Esophagus squamous epithelium (tissue), 5 donors: ENCODE measurements around the gene TNFAIP6. TPM values are rescaled to one million over a fixed set of nuclear protein-coding genes. Genes with fewer than 3 reads are reported as not detected.
A peak's percentile ranks its signal among the peaks of the same experiment; 100 is the strongest.

Source experiments
- DNase-seq: peaks from one replicate; lab custom pipeline; 2025; lab: John Stamatoyannopoulos, UW
- H3K27ac ChIP-seq, 4 donors: fragments of 200-600 bp; sonication (generic); one replicate each; pipeline ENCODE4 v1.5.1; 2016 to 2019; ENCODE audit warnings: mild to moderate bottlenecking in 1 of 4
- H3K27me3 ChIP-seq, 4 donors: fragments of 200-600 bp; sonication (generic); 1 replicate in 3 of 4; 2 replicates in 1 of 4; pipeline versions ENCODE4 v1.5.1 to v1.6.0; 2017 to 2021; ENCODE audit warnings: antibody characterized with exemption in 1 of 4
- H3K36me3 ChIP-seq, 3 donors: fragments of 200-600 bp; sonication (generic); one replicate each; pipeline ENCODE4 v1.5.1; 2016 to 2019
- H3K4me1 ChIP-seq, 3 donors: fragments of 200-600 bp; sonication (generic); one replicate each; pipeline ENCODE4 v1.5.1; 2017 to 2019
- H3K4me3 ChIP-seq, 4 donors: fragments of 200-600 bp; sonication (generic); 1 replicate in 3 of 4; 2 replicates in 1 of 4; pipeline ENCODE4 v1.5.1; 2016 to 2019; ENCODE audit warnings: mild to moderate bottlenecking in 2 of 4, moderate library complexity in 1 of 4
- H3K9me3 ChIP-seq, 3 donors: fragments of 200-600 bp; sonication (generic); one replicate each; pipeline ENCODE4 v1.5.1; 2016 to 2019
- POLR2A ChIP-seq, 4 donors: fragments of 450-650 bp; IDR thresholded peaks; one replicate each; pipeline ENCODE4 v1.6.1; 2017; ENCODE audit warnings: antibody characterized with exemption in 4 of 4, mild to moderate bottlenecking in 4 of 4, moderate library complexity in 3 of 4
- WGBS, 2 donors: methylation state at CpG; one replicate each; pipeline ENCODE4 v1.1.5; 2018; 5-methylcytosine and 5-hydroxymethylcytosine counted together
- intact Hi-C: fragments of 100-400 bp; cut with DNase I; formaldehyde crosslinking; loops from one replicate; pipeline ENCODE4 v1.15.0; 2022
- total RNA-seq, 4 donors: library from RNA; depleted of rRNA; stranded (reverse); fragments of >200 nt; gene quantifications; one replicate each; pipeline ENCODE4 v1.1.0, GENCODE V29; 2016
- TF ChIP-seq, protein P1 (sequence below), 6 experiments: fragments of 450-650 bp in 4 of 6; fragments of 200-600 bp in 2 of 6; sonication (generic) in 2 of 6; IDR thresholded peaks; one replicate each; pipeline ENCODE4 v1.5.1; 2016 to 2019; ENCODE audit warnings: antibody characterized with exemption in 6 of 6, mild to moderate bottlenecking in 4 of 6, moderate library complexity in 4 of 6
- donor health status: DM: yes; HTN: yes; CAD: no.

The TNFAIP6 gene
- total RNA-seq, 4 donors from 2014 or later: 0.95 to 3.3 (median 1.2) TPM; not detected in 1

GRCh38 chr2:151329998-151330397, 27.4 kb upstream of the TNFAIP6 start:
- no peaks in the 10 kb centered on the region for H3K36me3 ChIP-seq
- DNase-seq: no peak
- TF ChIP-seq, protein P1, sequence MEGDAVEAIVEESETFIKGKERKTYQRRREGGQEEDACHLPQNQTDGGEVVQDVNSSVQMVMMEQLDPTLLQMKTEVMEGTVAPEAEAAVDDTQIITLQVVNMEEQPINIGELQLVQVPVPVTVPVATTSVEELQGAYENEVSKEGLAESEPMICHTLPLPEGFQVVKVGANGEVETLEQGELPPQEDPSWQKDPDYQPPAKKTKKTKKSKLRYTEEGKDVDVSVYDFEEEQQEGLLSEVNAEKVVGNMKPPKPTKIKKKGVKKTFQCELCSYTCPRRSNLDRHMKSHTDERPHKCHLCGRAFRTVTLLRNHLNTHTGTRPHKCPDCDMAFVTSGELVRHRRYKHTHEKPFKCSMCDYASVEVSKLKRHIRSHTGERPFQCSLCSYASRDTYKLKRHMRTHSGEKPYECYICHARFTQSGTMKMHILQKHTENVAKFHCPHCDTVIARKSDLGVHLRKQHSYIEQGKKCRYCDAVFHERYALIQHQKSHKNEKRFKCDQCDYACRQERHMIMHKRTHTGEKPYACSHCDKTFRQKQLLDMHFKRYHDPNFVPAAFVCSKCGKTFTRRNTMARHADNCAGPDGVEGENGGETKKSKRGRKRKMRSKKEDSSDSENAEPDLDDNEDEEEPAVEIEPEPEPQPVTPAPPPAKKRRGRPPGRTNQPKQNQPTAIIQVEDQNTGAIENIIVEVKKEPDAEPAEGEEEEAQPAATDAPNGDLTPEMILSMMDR (IDR thresholded peaks at IDR 0.05): no peak
- TF ChIP-seq POLR2A (IDR thresholded peaks at IDR 0.05): no peak
- intact Hi-C loops: no loop called here
- no peaks in the 10 kb centered on the region for H3K27me3 ChIP-seq
- no peak overlapping the region for H3K4me3 ChIP-seq
- peaks cover 0 to 4% (median 0%) of the 10 kb centered on the region in 3 donors for H3K4me1 ChIP-seq
- H3K9me3 ChIP-seq: no peaks in the 10 kb centered on the region
- 42 to 50% methylated on average over 1 of the region's 1 CpG for WGBS, 2 donors
- no peak overlapping the region for H3K27ac ChIP-seq

- Histone ChIP-seq H3K36me3 (no peaks in the 10 kb centered on the region), H3K27ac (no peak overlapping the region), H3K4me1 (peaks cover 0 to 4% (median 0%) of the 10 kb centered on the region in 3 donors), H3K4me3 (no peak overlapping the region), H3K27me3 (peaks cover 0 to 4% (median 0%) of the 10 kb centered on the region in 4 donors), H3K9me3 (no peaks in the 10 kb centered on the region)
- DNase-seq: no peak
- no peak for TF ChIP-seq POLR2A (IDR thresholded peaks at IDR 0.05)
- TF ChIP-seq, protein P1 (IDR thresholded peaks at IDR 0.05): no peak
- 77 to 80% methylated on average over 3 of the region's 3 CpGs for WGBS, 2 donors
- intact Hi-C loops: no loop called here
These were observed 24.3 kb upstream of the TNFAIP6 start for GRCh38 chr2:151333083-151333482.

DNA sequence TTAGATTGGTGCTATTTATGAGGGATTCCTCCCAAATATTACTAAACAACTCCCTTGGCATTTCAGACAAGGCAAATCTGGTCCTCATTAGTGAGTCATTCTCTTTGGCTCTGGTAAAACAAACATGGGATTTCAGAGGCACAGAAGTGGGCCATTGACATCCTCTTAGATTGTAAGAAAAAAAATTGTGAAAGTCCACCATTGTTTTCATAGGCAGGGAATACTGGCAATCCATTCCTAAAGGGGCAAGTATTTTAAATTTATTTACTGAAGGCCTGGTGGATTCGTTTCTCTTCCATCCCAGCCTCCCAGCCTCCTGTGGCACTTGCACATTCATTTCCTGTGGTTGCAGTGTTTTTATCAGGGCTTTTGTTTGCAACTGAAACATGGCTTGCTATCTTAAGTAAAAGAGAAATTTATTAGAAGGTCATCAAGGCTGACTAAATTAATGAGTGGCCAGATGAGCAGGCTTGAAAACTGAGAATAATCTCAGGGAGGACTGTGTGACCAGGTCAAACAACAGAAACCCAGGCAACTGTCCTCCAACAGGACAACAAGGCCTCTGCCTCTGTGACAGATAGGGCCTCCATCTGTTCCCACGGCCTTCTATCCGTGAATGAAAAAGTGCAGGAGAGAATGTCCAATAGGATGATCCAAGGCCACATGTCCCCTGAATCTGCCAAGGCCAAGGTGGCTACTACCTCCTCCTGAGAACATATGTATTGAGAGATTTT, 23.1 kb upstream of the TNFAIP6 start:
- Histone ChIP-seq H3K4me1 (peaks cover 0 to 4% (median 0%) of the 10 kb centered on the region in 3 donors), H3K9me3 (no peaks in the 10 kb centered on the region), H3K27ac (peak overlapping the region in 1 of 4 donors; percentile 17), H3K27me3 (peaks cover 0 to 4% (median 0%) of the 10 kb centered on the region in 4 donors), H3K36me3 (no peaks in the 10 kb centered on the region), H3K4me3 (no peak overlapping the region)
- WGBS, 2 donors: 51 to 54% methylated on average over 3 of the region's 3 CpGs
- intact Hi-C loops: no loop called here
- no peak for DNase-seq
- TF ChIP-seq, protein P1 (IDR thresholded peaks at IDR 0.05): no peak
- no peak for TF ChIP-seq POLR2A (IDR thresholded peaks at IDR 0.05)

DNA sequence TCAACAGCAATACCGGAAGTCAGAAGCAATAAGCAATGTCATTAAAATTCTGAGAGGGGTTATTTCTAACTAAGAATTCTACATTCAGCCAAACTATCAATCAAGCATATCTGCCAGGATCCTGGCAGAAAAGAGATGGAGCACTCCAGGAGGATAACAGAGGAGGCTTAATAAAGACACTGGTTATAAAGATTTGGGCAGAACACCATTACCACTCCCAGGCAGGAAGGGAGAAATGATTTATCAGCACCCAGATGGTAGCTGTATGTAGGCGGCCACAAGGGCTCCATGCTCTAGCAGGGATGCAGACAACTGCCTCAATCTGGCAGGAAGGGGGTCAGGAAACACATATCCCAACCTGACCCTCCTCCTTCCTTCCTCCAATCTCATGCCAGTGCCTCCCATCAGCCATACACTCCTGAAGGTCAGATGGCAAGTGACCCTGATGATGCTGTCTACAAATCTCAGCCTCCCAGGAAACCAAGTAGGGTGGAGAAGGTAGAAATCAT, 20.5 kb upstream of the TNFAIP6 start:
- H3K36me3 ChIP-seq: no peaks in the 10 kb centered on the region
- peaks cover 0 to 4% (median 0%) of the 10 kb centered on the region in 3 donors for H3K4me1 ChIP-seq
- intact Hi-C loops: no loop called here
- no peak overlapping the region for H3K4me3 ChIP-seq
- no peak overlapping the region for H3K27ac ChIP-seq
- WGBS, 2 donors: 62 to 77% methylated on average over 2 of the region's 2 CpGs
- H3K9me3 ChIP-seq: no peaks in the 10 kb centered on the region
- peaks cover 0 to 4% (median 0%) of the 10 kb centered on the region in 4 donors for H3K27me3 ChIP-seq
- no peak for DNase-seq
- TF ChIP-seq, protein P1 (IDR thresholded peaks at IDR 0.05): no peak
- TF ChIP-seq POLR2A (IDR thresholded peaks at IDR 0.05): no peak

DNA sequence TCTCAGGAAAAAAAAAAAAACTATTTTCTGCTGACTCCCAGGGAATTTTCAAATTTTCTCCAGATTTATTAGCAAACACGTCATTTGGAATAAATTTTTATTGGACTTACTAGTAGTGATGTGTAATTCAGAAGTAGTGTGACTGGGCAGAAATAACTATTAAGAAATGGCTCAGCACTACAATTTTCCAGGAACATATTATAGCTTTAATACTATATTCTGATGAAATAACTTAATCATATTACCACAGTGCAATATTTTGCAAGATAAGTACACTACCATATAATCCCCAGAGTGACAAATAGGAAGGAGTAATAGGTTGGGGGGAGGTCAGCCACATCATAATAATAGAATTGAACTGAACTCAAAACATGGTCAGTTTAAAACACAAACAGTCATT, 19.7 kb upstream of the TNFAIP6 start:
- Histone ChIP-seq H3K27ac (no peak overlapping the region), H3K9me3 (no peaks in the 10 kb centered on the region), H3K4me1 (peaks cover 0 to 4% (median 0%) of the 10 kb centered on the region in 3 donors), H3K4me3 (no peak overlapping the region), H3K36me3 (no peaks in the 10 kb centered on the region), H3K27me3 (peaks cover 0 to 4% (median 0%) of the 10 kb centered on the region in 4 donors)
- TF ChIP-seq POLR2A (IDR thresholded peaks at IDR 0.05): no peak
- TF ChIP-seq, protein P1 (IDR thresholded peaks at IDR 0.05): no peak
- intact Hi-C loops: no loop called here
- 59 to 76% methylated on average over 1 of the region's 1 CpG for WGBS, 2 donors
- DNase-seq: no peak
